Esophagus muscularis mucosa (tissue), 3 donors: ENCODE data around the gene RPL27A.

Experiments used
- POLR2A ChIP-seq: fragments of 450-650 bp; IDR thresholded peaks from one replicate; pipeline ENCODE4 v1.6.1; 2017; ENCODE audit warnings: antibody characterized with exemption, moderate library complexity, mild to moderate bottlenecking, low read depth
- TF ChIP-seq, protein P1 (sequence below), 3 experiments: fragments of 200-600 bp in 2 of 3; fragments of 450-650 bp in 1 of 3; sonication (generic) in 2 of 3; IDR thresholded peaks; one replicate each; pipeline ENCODE4 v1.5.1; 2017 to 2019; ENCODE audit warnings: antibody characterized with exemption in 3 of 3, mild to moderate bottlenecking in 2 of 3, moderate library complexity in 1 of 3

DNA sequence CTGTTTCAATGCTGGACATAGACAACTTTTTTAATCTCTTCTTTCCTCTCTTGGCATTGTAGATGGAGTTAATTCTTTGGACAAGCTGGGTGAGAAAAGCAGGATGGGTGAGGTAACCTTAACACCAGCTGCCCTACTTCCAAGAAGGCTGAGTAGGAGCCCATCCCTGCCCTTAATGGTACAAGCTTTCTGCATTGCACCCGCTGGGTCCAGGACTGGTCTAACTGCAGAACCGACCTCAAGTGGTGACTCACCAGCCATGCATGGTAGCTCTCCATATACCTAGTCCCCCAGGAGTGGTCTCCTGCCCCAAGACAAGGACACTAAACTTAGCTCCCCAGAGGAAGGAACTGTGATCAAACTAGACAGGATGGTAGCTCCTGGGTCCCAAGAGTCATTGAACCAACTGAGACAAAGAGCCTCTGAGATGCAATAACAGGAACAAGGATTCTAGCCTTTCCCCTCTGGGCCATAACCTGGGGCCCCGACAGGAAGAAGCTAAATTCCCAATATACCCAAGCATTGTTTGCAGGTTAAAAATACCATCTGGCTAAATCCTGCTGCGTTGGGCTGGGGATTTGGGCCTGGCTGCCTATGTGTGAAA lies 32.1 kb downstream of the RPL27A start:
- no peak for TF ChIP-seq POLR2A
- TF ChIP-seq, protein P1, sequence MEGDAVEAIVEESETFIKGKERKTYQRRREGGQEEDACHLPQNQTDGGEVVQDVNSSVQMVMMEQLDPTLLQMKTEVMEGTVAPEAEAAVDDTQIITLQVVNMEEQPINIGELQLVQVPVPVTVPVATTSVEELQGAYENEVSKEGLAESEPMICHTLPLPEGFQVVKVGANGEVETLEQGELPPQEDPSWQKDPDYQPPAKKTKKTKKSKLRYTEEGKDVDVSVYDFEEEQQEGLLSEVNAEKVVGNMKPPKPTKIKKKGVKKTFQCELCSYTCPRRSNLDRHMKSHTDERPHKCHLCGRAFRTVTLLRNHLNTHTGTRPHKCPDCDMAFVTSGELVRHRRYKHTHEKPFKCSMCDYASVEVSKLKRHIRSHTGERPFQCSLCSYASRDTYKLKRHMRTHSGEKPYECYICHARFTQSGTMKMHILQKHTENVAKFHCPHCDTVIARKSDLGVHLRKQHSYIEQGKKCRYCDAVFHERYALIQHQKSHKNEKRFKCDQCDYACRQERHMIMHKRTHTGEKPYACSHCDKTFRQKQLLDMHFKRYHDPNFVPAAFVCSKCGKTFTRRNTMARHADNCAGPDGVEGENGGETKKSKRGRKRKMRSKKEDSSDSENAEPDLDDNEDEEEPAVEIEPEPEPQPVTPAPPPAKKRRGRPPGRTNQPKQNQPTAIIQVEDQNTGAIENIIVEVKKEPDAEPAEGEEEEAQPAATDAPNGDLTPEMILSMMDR (IDR thresholded peaks at IDR 0.05): no peak
